Type B pancreatic cell (in vitro differentiated cells): ENCODE data around the gene RBM27. TPM values are rescaled to one million over a fixed set of nuclear protein-coding genes. Genes with fewer than 3 reads are reported as not detected.
A peak's percentile ranks its signal among the peaks of the same experiment; 100 is the strongest.

ENCODE experiments used
- DNase-seq: peaks from one replicate; pipeline ENCODE4 v3.0.0; 2021; ENCODE audit warnings: mixed read lengths; ENCODE audit not compliant: unreplicated experiment; ENCODE audit errors: extremely low spot score
- H3K27ac Mint-ChIP-seq: 2 replicates; pipeline ENCODE4 v1.8.0; 2021; ENCODE audit warnings: mild to moderate bottlenecking, mixed read lengths
- H3K27me3 Mint-ChIP-seq: 2 replicates; pipeline ENCODE4 v1.8.0; 2021; ENCODE audit warnings: mixed read lengths
- H3K36me3 Mint-ChIP-seq: 2 replicates; pipeline ENCODE4 v1.8.0; 2021; ENCODE audit warnings: mixed read lengths
- H3K4me1 Mint-ChIP-seq: one replicate; pipeline ENCODE4 v1.8.0; 2021; ENCODE audit warnings: mixed read lengths; ENCODE audit not compliant: unreplicated experiment
- H3K4me3 Mint-ChIP-seq: 2 replicates; pipeline ENCODE4 v1.8.0; 2021; ENCODE audit warnings: mild to moderate bottlenecking, mixed read lengths
- H3K9me3 Mint-ChIP-seq: 2 replicates; pipeline ENCODE4 v1.8.0; 2021; ENCODE audit warnings: mixed read lengths
- CTCF ChIP-seq: fragments of 200-600 bp; sonication (generic); conservative IDR thresholded peaks from 2 replicates; pipeline ENCODE4 v1.5.0; 2021; ENCODE audit warnings: antibody characterized with exemption, mild to moderate bottlenecking
- long read RNA-seq: library from polyadenylated mRNA; unstranded; transcript quantifications from one replicate; pipeline ENCODE4 v2.0.0, GENCODE V29; 2020
- total RNA-seq: library from RNA; stranded (reverse); gene quantifications from 2 replicates; pipeline ENCODE4 v1.2.1, GENCODE V29; 2021; ENCODE audit warnings: low replicate concordance

Gene RBM27, protein sequence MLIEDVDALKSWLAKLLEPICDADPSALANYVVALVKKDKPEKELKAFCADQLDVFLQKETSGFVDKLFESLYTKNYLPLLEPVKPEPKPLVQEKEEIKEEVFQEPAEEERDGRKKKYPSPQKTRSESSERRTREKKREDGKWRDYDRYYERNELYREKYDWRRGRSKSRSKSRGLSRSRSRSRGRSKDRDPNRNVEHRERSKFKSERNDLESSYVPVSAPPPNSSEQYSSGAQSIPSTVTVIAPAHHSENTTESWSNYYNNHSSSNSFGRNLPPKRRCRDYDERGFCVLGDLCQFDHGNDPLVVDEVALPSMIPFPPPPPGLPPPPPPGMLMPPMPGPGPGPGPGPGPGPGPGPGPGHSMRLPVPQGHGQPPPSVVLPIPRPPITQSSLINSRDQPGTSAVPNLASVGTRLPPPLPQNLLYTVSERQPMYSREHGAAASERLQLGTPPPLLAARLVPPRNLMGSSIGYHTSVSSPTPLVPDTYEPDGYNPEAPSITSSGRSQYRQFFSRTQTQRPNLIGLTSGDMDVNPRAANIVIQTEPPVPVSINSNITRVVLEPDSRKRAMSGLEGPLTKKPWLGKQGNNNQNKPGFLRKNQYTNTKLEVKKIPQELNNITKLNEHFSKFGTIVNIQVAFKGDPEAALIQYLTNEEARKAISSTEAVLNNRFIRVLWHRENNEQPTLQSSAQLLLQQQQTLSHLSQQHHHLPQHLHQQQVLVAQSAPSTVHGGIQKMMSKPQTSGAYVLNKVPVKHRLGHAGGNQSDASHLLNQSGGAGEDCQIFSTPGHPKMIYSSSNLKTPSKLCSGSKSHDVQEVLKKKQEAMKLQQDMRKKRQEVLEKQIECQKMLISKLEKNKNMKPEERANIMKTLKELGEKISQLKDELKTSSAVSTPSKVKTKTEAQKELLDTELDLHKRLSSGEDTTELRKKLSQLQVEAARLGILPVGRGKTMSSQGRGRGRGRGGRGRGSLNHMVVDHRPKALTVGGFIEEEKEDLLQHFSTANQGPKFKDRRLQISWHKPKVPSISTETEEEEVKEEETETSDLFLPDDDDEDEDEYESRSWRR
- total RNA-seq = 17.8 and 19.8 TPM in 2 replicates
- long read RNA-seq, full-length matches to known transcripts = 1 of 46 reads
- long read RNA-seq, partial matches to known transcripts = 37 of 46 reads
- long read RNA-seq, other reads (novel, unspliced or antisense) = 8 of 46 reads

DNA sequence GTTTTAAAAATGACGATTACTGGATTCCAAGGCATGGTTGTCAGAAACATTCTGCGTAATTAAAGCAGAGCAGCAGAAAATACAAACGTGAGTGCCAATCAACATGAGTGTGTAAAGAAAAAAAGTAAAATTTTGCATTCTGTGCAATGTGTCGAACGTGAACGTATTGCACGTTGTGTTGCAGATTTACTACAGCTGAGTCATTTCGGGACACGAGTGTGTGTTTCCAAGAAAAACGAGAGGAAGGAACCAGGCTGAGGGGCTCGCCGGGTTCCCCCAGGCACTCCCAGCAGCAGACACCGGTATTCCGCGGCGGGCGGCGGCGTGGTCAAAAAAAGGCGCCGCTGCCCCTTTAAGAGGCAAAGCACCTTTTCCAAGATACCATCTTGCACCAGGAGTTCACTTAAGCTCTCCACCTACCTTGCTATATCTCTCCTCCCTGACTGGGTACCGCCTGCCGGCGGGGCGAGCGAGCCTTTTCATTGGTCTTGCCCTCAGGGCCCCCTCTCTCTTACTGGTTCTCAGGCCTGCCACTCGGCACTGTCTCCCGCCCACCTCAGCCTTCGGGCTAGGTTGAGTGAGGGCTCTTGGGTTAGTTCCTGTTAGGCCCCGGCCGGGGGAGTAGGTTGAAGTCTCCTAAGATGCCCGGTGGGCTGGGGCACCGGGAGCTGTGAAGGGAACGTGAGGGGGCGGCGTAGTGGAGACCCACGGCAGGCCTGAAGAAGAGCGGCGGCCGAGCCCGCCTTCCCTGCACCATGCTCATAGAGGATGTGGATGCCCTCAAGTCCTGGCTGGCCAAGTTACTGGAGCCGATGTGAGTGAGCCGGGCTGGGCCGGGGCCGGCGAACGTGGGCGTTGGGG lies at the start of gene RBM27:
Gene RBM27 (plus strand): TSS at position 595 of the 861 bp plus-strand sequence. CDS start 161 bp downstream, at position 756.
- no peak for TF ChIP-seq CTCF
- DNase-seq = peak; percentile 99
- no peaks in the 10 kb centered on the region for H3K9me3 Mint-ChIP-seq
- H3K36me3 Mint-ChIP-seq = no peaks in the 10 kb centered on the region
- H3K4me3 Mint-ChIP-seq = no peak within 1 kb of the TSS
- H3K4me1 Mint-ChIP-seq = no peaks in the 10 kb centered on the region
- no peak within 1 kb of the TSS for H3K27ac Mint-ChIP-seq
- H3K27me3 Mint-ChIP-seq = no peaks in the 10 kb centered on the region

DNA sequence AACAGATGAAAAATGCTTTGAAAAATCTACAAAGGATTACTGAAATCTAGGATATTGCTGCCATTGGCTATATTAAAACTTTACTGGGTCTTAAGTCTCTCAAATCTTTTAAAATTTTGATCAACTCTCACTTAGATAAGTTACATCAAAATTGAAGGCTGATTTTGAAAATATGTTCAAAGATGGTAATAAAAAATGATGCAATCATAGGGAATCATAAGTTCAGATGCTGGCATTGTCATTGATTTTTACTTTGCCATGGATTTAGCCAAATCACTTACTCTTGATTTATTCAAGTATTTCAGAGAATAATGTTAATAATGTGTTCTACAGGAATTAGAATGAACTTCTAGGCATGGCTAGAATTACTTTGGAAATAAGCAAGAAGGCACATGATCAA lies 45.1 kb upstream of the RBM27 start:
- Mint-ChIP-seq H3K27ac (no peak overlapping the region), H3K4me3 (no peak overlapping the region), H3K9me3 (no peaks in the 10 kb centered on the region), H3K27me3 (no peaks in the 10 kb centered on the region), H3K4me1 (no peaks in the 10 kb centered on the region), H3K36me3 (peaks cover 43% of the 10 kb centered on the region)
- no peak for TF ChIP-seq CTCF
- no peak for DNase-seq

- Mint-ChIP-seq H3K27ac (no peak overlapping the region), H3K27me3 (no peaks in the 10 kb centered on the region), H3K9me3 (no peaks in the 10 kb centered on the region), H3K4me3 (no peak overlapping the region), H3K4me1 (no peaks in the 10 kb centered on the region), H3K36me3 (peaks cover 54% of the 10 kb centered on the region)
- DNase-seq = no peak
- TF ChIP-seq CTCF = no peak
Measured at GRCh38 chr5:146164382-146164781, 39.0 kb upstream of the RBM27 start.

- no peak for DNase-seq
- TF ChIP-seq CTCF = no peak
- no peak overlapping the region for H3K27ac Mint-ChIP-seq
- no peaks in the 10 kb centered on the region for H3K9me3 Mint-ChIP-seq
- H3K4me3 Mint-ChIP-seq = no peak overlapping the region
- H3K36me3 Mint-ChIP-seq = peaks cover 55% of the 10 kb centered on the region
- H3K4me1 Mint-ChIP-seq = no peaks in the 10 kb centered on the region
- no peaks in the 10 kb centered on the region for H3K27me3 Mint-ChIP-seq
Measured at GRCh38 chr5:146165460-146165859, 37.9 kb upstream of the RBM27 start.

DNA sequence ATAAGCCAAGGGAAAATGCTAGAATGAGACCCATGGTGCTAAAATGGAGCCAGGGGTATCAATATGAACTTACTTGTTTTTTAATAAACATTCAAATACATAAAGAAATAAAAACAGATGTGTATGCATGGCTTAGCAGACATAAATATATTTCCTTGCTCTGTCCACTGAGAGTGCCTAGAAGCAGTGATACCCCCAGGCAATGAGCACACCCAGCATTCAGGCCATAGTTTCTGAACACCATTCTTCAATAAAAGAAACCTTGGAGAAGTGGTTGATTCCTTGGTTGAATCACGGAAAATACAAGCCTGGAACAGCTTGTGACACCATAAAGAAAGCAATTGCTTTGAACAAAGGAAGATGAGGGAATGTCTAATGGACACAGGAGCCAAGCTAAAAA lies 37.5 kb upstream of the RBM27 start:
- Mint-ChIP-seq H3K4me1 (no peaks in the 10 kb centered on the region), H3K27ac (no peak overlapping the region), H3K4me3 (no peak overlapping the region), H3K9me3 (no peaks in the 10 kb centered on the region), H3K27me3 (no peaks in the 10 kb centered on the region), H3K36me3 (peaks cover 55% of the 10 kb centered on the region)
- no peak for DNase-seq
- no peak for TF ChIP-seq CTCF
